K562 (cell line): Measurements from ENCODE around the gene SLC40A1. TPM values are rescaled to one million over a fixed set of nuclear protein-coding genes. Genes with fewer than 3 reads are reported as not detected.

ENCODE experiments used
- ATAC-seq: fragments of 200-7000 bp; cut with Tn5 transposase; 3 replicates; pipeline ENCODE4 v1.9.1; 2020; ENCODE audit warnings: moderate library complexity
- BruUV-seq: library from RNA; stranded (reverse); fragments of 400-500 nt; replicated peaks from 2 replicates; lab custom pipeline; 2021; lab: Mats Ljungman, UMichigan
- CTCF ChIA-PET: fragments of 300-600 bp; formaldehyde crosslinking; extraction: SDS; loops from one replicate; lab custom pipeline; 2021; ENCODE audit warnings: low intra/inter-chr PET ratio; lab: Yijun Ruan, JAX
- POLR2A ChIA-PET: fragments of 300-600, 350-650 bp; sonication (Branson Sonifier 250); formaldehyde crosslinking; extraction: SDS; loops from one replicate; lab custom pipeline; 2021; ENCODE audit warnings: antibody characterized with exemption, inconsistent platforms; lab: Yijun Ruan, JAX
- DNase-seq, 4 experiments: peaks; one replicate each; pipeline versions ENCODE4 v3.0.0 to v3.0.0-alpha.2; 2011 to 2018; ENCODE audit warnings: low spot score in 3 of 4, mixed read lengths in 3 of 4; ENCODE audit errors: extremely low read depth in 1 of 4
- FAIRE-seq: peaks from 2 replicates; lab custom pipeline; 2011; peaks lifted over from hg19 to GRCh38; lab: Jason Lieb, UNC
- H2AFZ ChIP-seq: 2 replicates; pipeline ENCODE4 v1.6.0; 2011; ENCODE audit warnings: low read depth, low read length, control low read depth, inconsistent platforms
- H3K27ac ChIP-seq: fragments of 200-600 bp; 3 replicates; pipeline ENCODE4 v1.8.0; 2011; ENCODE audit warnings: low read depth, mild to moderate bottlenecking, control low read depth, inconsistent platforms, low read length, moderate library complexity, mixed read lengths; ENCODE audit errors: extremely low read depth
- H3K27me3 ChIP-seq, 2 experiments: fragments of 300-600 bp in 1 of 2; 2 replicates in 1 of 2; 3 replicates in 1 of 2; pipeline versions ENCODE4 v1.6.0 to v1.8.0; 2011; ENCODE audit warnings: inconsistent platforms in 2 of 2, low read length in 2 of 2, mild to moderate bottlenecking in 1 of 2, mixed read lengths in 1 of 2, moderate library complexity in 1 of 2; ENCODE audit not compliant: control insufficient read depth in 2 of 2, insufficient read depth in 2 of 2
- H3K36me3 ChIP-seq: fragments of 300-600 bp; 3 replicates; pipeline ENCODE4 v1.8.0; 2011; ENCODE audit warnings: mild to moderate bottlenecking, low read length, inconsistent platforms; ENCODE audit not compliant: control insufficient read depth, insufficient read depth
- H3K4me1 ChIP-seq, 2 experiments: fragments of 200-600 bp in 1 of 2; replicated peaks in 1 of 2; 2 replicates in 1 of 2; 3 replicates in 1 of 2; pipeline versions ENCODE4 v1.5.1 to v1.8.0; 2011; ENCODE audit warnings: inconsistent platforms in 2 of 2, low read length in 2 of 2, mild to moderate bottlenecking in 1 of 2, mixed read lengths in 1 of 2, moderate library complexity in 1 of 2; ENCODE audit not compliant: control insufficient read depth in 2 of 2, insufficient read depth in 2 of 2
- H3K4me2 ChIP-seq: 2 replicates; pipeline ENCODE4 v1.6.1; 2011; ENCODE audit warnings: low read length, control low read depth, inconsistent platforms, mixed read lengths; ENCODE audit not compliant: insufficient read depth
- H3K4me3 ChIP-seq: fragments of 200-600 bp; sonication (generic), shearing (Covaris generic); 2 replicates; pipeline ENCODE4 v1.5.1; 2016; ENCODE audit warnings: control low read depth, inconsistent platforms
- H3K79me2 ChIP-seq: fragments of 200-600 bp; 3 replicates; pipeline ENCODE4 v1.8.0; 2011; ENCODE audit warnings: low read length, inconsistent platforms; ENCODE audit not compliant: control insufficient read depth, insufficient read depth
- H3K9ac ChIP-seq, 2 experiments: 2 replicates each; pipeline versions ENCODE4 v1.6.0 to v1.6.1; 2011; ENCODE audit warnings: low read depth in 2 of 2, low read length in 2 of 2, control low read depth in 1 of 2, inconsistent platforms in 1 of 2, mild to moderate bottlenecking in 1 of 2, mixed read lengths in 1 of 2; ENCODE audit not compliant: insufficient read depth in 1 of 2
- H3K9me1 ChIP-seq: one replicate; pipeline ENCODE4 v1.6.0; 2011; ENCODE audit warnings: inconsistent platforms, mild to moderate bottlenecking, low read length, moderate library complexity; ENCODE audit not compliant: control insufficient read depth, insufficient read depth
- H3K9me3 ChIP-seq: replicated peaks from 2 replicates; pipeline ENCODE4 v1.5.1; 2011; ENCODE audit warnings: low read depth, low read length, inconsistent platforms; ENCODE audit not compliant: control insufficient read depth, insufficient read depth
- H4K20me1 ChIP-seq: replicated peaks from 2 replicates; pipeline ENCODE4 v1.6.1; 2011; ENCODE audit warnings: low read length, inconsistent platforms, mixed read lengths; ENCODE audit not compliant: control insufficient read depth, insufficient read depth
- C11orf30 ChIP-seq: fragments of 450-650 bp; IDR thresholded peaks from 2 replicates; pipeline ENCODE4 v1.6.1; 2016; ENCODE audit warnings: low read depth, mild to moderate bottlenecking
- ETV6 ChIP-seq, 3 experiments: fragments of 150-350 bp in 1 of 3; sonication (generic) in 1 of 3; formaldehyde crosslinking in 1 of 3; IDR thresholded peaks; 2 replicates each; pipeline versions ENCODE4 v1.6.1 to v1.8.0; 2014 to 2022; ENCODE audit warnings: borderline replicate concordance in 2 of 3, low read depth in 2 of 3, antibody characterized with exemption in 1 of 3, low read length in 1 of 3, mild to moderate bottlenecking in 1 of 3, missing genetic modification reagents in 1 of 3
- HNRNPH1 ChIP-seq: fragments of 200-400 bp; formaldehyde crosslinking; optimal IDR thresholded peaks from 2 replicates; pipeline ENCODE3; 2017; ENCODE audit warnings: low read depth, mild to moderate bottlenecking, low read length, moderate library complexity
- ID3 ChIP-seq, 2 experiments: fragments of 250-450 bp in 1 of 2; fragments of 450-650 bp in 1 of 2; sonication (Bioruptor Pico) in 1 of 2; IDR thresholded peaks; 2 replicates each; pipeline versions ENCODE4 v1.6.1 to v1.8.0; 2016 to 2021; ENCODE audit warnings: mild to moderate bottlenecking in 2 of 2, moderate library complexity in 2 of 2, missing compliant biosample characterization in 1 of 2, missing genetic modification characterization in 1 of 2
- MAFF ChIP-seq: IDR thresholded peaks from 2 replicates; pipeline ENCODE4 v1.6.1; 2012; ENCODE audit warnings: low read length, improper control_type of control experiment
- MAFK ChIP-seq: IDR thresholded peaks from 2 replicates; pipeline ENCODE4 v1.6.1; 2011; ENCODE audit warnings: low read length, improper control_type of control experiment
- MIER1 ChIP-seq: fragments of 450-650 bp; IDR thresholded peaks from 2 replicates; pipeline ENCODE4 v1.6.1; 2016; ENCODE audit warnings: antibody characterized with exemption, mild to moderate bottlenecking, low read depth
- NFYB ChIP-seq: IDR thresholded peaks from 2 replicates; pipeline ENCODE4 v1.6.1; 2011; ENCODE audit warnings: mild to moderate bottlenecking, moderate library complexity; ENCODE audit not compliant: insufficient read length; ENCODE audit errors: extremely low read depth
- PHF8 ChIP-seq: fragments of 200-600 bp; sonication (generic); IDR thresholded peaks from 2 replicates; pipeline ENCODE4 v1.6.1; 2012; ENCODE audit warnings: mixed run types, mild to moderate bottlenecking, inconsistent platforms, low read length, moderate library complexity, borderline replicate concordance
- POLR3A ChIP-seq: IDR thresholded peaks from 2 replicates; pipeline ENCODE4 v1.6.1; 2011; ENCODE audit warnings: borderline replicate concordance, mild to moderate bottlenecking, moderate library complexity; ENCODE audit not compliant: insufficient read length, insufficient read depth; ENCODE audit errors: extremely low read depth
- ZNF316 ChIP-seq: fragments of 450-650 bp; IDR thresholded peaks from 2 replicates; pipeline ENCODE4 v1.6.1; 2016
- ZNF592 ChIP-seq: fragments of 450-650 bp; IDR thresholded peaks from 2 replicates; pipeline ENCODE4 v1.6.1; 2017; ENCODE audit warnings: antibody characterized with exemption, mild to moderate bottlenecking
- WGBS: fragments of 100-300 bp; shearing (Covaris generic); methylation state at CpG from one replicate; pipeline ENCODE4 v1.1.6; 2016; ENCODE audit warnings: low coverage, mixed read lengths; ENCODE audit not compliant: insufficient coverage; ENCODE audit errors: missing lambda C conversion rate; 5-methylcytosine and 5-hydroxymethylcytosine counted together
- in situ Hi-C: fragments of 300-500 bp; cut with MboI; formaldehyde crosslinking; loops from 4 replicates; pipeline ENCODE4 v1.15.0; 2018; ENCODE audit warnings: inconsistent platforms, mixed read lengths
- intact Hi-C: fragments of 100-400 bp; cut with micrococcal nuclease; formaldehyde crosslinking; loops from 2 replicates; pipeline ENCODE4 v1.14.2; 2022
- polyA plus RNA-seq, 8 experiments: library from polyadenylated mRNA; depleted of rRNA in 4 of 8; stranded (reverse) in 5 of 8; unstranded in 3 of 8; fragments of >200 nt; fragmentation: Nextera tagmentation in 2 of 8; fragmentation: Illumina TruSeq in 1 of 8; extraction: Ambion mirVana in 2 of 8; extraction: Trizol in 1 of 8; gene quantifications; 2 replicates each; pipeline versions ENCODE4 v1.2.1 to v1.2.3, GENCODE V29; 2011 to 2014; ENCODE audit warnings: inconsistent platforms in 1 of 8, missing spikeins in 1 of 8
- total RNA-seq, 7 experiments: library from RNA; depleted of rRNA in 6 of 7; stranded (reverse); fragments of >200 nt in 6 of 7; fragmentation: Illumina TruSeq in 2 of 7; extraction: Trizol in 2 of 7; gene quantifications; 2 replicates each; pipeline versions ENCODE4 v1.2.1 to v1.2.3, GENCODE V29; 2011 to 2021; ENCODE audit warnings: low replicate concordance in 1 of 7
- TF ChIP-seq, protein P1 (sequence below): IDR thresholded peaks from 2 replicates; pipeline ENCODE4 v1.6.1; 2012; ENCODE audit warnings: low read depth, low read length, improper control_type of control experiment, borderline replicate concordance

Gene SLC40A1
- total and polyA plus RNA-seq, 9 of the 15 experiments (the other 6 are each of a cell fraction or from before 2014, with no cell fraction given) = 42.2 to 95.9 (median 54.9) TPM

DNA sequence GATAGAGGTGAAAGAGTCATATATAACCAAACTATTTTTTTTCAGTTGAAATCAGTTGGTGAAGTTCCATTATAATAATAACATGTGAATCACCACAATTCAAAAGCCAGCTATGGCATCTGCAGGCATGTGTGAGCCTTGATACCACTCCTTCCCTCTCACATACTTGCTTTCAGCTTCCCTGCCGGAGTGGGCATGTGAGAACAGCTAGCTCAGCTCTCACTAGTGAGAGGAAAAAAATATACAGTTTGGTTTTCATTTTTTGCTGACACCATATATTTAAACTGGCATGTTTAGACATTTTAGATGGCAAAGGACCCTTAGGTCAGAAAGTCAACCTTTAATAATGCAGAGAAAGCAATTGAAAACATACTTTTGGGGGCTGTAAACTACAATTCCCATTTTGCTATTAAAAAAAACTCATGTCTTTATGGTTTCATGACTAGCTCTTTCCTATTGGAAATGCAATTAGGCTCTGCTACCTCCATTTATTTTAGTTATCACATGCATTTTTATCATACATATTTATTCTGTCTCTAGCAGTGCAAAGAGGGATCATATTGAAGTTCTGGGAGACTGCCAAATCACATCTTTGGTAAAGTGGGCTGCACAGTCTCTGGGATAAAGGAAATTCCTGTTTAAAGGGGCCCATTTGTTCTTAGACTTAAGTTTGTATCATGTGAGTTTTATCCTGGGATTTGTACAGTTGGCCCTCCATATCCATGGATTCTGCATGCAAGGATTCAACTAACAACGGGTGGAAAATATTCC lies 33.2 kb upstream of the SLC40A1 start:
- 9% methylated on average over 2 of the region's 2 CpGs for WGBS
- BruUV-seq = no TSS peak
- FAIRE-seq = peak; percentile 46
- in situ Hi-C loops = no loop called here
- intact Hi-C loops = loop anchor here (2.0 kb wide), 1 partner anchor 33 kb away; the partner anchor contains the start of gene SLC40A1
- Histone ChIP-seq H3K27me3 (no peaks in the 10 kb centered on the region), H3K4me1 (peaks cover 7 to 39% of the 10 kb centered on the region in 2 experiments; a peak in 4 of 5 replicates), H3K4me2 (peak overlapping the region; percentile 54), H3K79me2 (no peaks in the 10 kb centered on the region), H3K4me3 (peak overlapping the region; percentile 10; the same call in 1 of the 2 replicates), H3K9me1 (no peaks in the 10 kb centered on the region), H3K27ac (peak overlapping the region; percentile 79), H2AFZ (peak overlapping the region; percentile 71), H3K36me3 (no peaks in the 10 kb centered on the region), H3K9ac (peak overlapping the region in 1 of 2 experiments; percentile 75; a peak in 3 of 4 replicates), H4K20me1 (no peaks in the 10 kb centered on the region), H3K9me3 (no peaks in the 10 kb centered on the region)
- ATAC-seq = peak; percentile 34
- ChIA-PET CTCF (no interaction called here), POLR2A (interaction anchor here (0.6 to 1.6 kb wide), 6 partner anchors 9 to 513 kb away, joined by 3 to 9 read pairs (median 5); partner anchors contain the start of gene SLC40A1)
- no peak for DNase-seq
- TF ChIP-seq HNRNPH1 (no peak), POLR3A (no peak), ETV6 (IDR thresholded peaks at IDR 0.05; ENCODE audit: borderline replicate concordance in 1 of 2, low read depth in 2 of 2, low read length in 1 of 2) (no peak), ETV6 (CRISPR knock-in tag; IDR thresholded peaks at IDR 0.05; ENCODE audit: borderline replicate concordance) (no peak), C11orf30 (peak; percentile 94), ID3 (CRISPR knock-in tag; IDR thresholded peaks at IDR 0.05) (no peak), ID3 (tag; IDR thresholded peaks at IDR 0.05) (no peak), MIER1 (no peak), ZNF592 (0 out of 2 replicates have a peak, but pooled peaks have one; percentile 39), MAFF (peak; percentile 94), MAFK (peak; percentile 94), PHF8 (no peak), NFYB (no peak), ZNF316 (peak; percentile 98)
- TF ChIP-seq, protein P1, sequence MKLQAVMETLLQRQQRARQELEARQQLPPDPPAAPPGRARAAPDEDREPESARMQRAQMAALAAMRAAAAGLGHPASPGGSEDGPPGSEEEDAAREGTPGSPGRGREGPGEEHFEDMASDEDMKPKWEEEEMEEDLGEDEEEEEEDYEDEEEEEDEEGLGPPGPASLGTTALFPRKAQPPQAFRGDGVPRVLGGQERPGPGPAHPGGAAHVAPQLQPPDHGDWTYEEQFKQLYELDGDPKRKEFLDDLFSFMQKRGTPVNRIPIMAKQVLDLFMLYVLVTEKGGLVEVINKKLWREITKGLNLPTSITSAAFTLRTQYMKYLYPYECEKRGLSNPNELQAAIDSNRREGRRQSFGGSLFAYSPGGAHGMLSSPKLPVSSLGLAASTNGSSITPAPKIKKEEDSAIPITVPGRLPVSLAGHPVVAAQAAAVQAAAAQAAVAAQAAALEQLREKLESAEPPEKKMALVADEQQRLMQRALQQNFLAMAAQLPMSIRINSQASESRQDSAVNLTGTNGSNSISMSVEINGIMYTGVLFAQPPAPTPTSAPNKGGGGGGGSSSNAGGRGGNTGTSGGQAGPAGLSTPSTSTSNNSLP = no peak
